HG03097 (cell line): Measurements from ENCODE around the gene CPM.
A peak's percentile ranks its signal among the peaks of the same experiment; 100 is the strongest.

Experiments
- ATAC-seq: cut with Tn5 transposase; IDR thresholded peaks from one replicate; pipeline ENCODE4 v1.9.1; 2021; ENCODE audit not compliant: unreplicated experiment, low FRiP score

Gene CPM

GRCh38 chr12:68957273-68957672, 24.3 kb upstream of the CPM start:
- ATAC-seq: no peak

GRCh38 chr12:68956466-68956865, 23.5 kb upstream of the CPM start:
- no peak for ATAC-seq

- no peak for ATAC-seq
Observed at GRCh38 chr12:68954811-68955210, 21.8 kb upstream of the CPM start.

- ATAC-seq: no peak
Observed at GRCh38 chr12:68953536-68953935, 20.6 kb upstream of the CPM start.

- ATAC-seq: no peak
Observed at GRCh38 chr12:68951652-68952051, 18.7 kb upstream of the CPM start.

GRCh38 chr12:68950511-68950910, 17.5 kb upstream of the CPM start:
- no peak for ATAC-seq

- no peak for ATAC-seq
Observed at GRCh38 chr12:68945255-68945654, 12.3 kb upstream of the CPM start.

- ATAC-seq: no peak
Observed at GRCh38 chr12:68944296-68945076, 11.5 kb upstream of the CPM start.

GRCh38 chr12:68943848-68944247, 10.9 kb upstream of the CPM start:
- no peak for ATAC-seq

GRCh38 chr12:68940731-68941130, 7.8 kb upstream of the CPM start:
- ATAC-seq: no peak

- ATAC-seq: no peak
Observed at GRCh38 chr12:68939505-68939904, 6.5 kb upstream of the CPM start.

GRCh38 chr12:68934392-68934791, 1.4 kb upstream of the CPM start:
- ATAC-seq: no peak

GRCh38 chr12:68932128-68932960, 627 bp downstream of the CPM start:
- peak; percentile 35 for ATAC-seq

GRCh38 chr12:68930178-68930577, 2.8 kb downstream of the CPM start:
- ATAC-seq: no peak

- no peak for ATAC-seq
Observed at GRCh38 chr12:68924546-68924945, 8.4 kb downstream of the CPM start.

GRCh38 chr12:68919581-68920239, 13.3 kb downstream of the CPM start:
- no peak for ATAC-seq

GRCh38 chr12:68918960-68919359, 14.0 kb downstream of the CPM start:
- no peak for ATAC-seq

GRCh38 chr12:68915055-68915454, 17.9 kb downstream of the CPM start:
- ATAC-seq: no peak

GRCh38 chr12:68913682-68914081, 19.3 kb downstream of the CPM start:
- no peak for ATAC-seq

- no peak for ATAC-seq
Observed at GRCh38 chr12:68912916-68913315, 20.1 kb downstream of the CPM start.

GRCh38 chr12:68911197-68911718, 21.7 kb downstream of the CPM start:
- no peak for ATAC-seq
